HepG2 (cell line): ENCODE measurements around the gene GDPD5. TPM values are rescaled to one million over a fixed set of nuclear protein-coding genes. Genes with fewer than 3 reads are reported as not detected.

Experiments used
- ATAC-seq: fragments of 200-7000 bp; cut with Tn5 transposase; 3 replicates; pipeline ENCODE4 v1.9.1; 2020; ENCODE audit warnings: mild to moderate bottlenecking, moderate library complexity
- BruUV-seq: library from RNA; stranded (reverse); fragments of 400-500 nt; replicated peaks from 2 replicates; lab custom pipeline; 2021; lab: Mats Ljungman, UMichigan
- CTCF ChIA-PET: fragments of 300-600 bp; formaldehyde crosslinking; extraction: SDS; loops from one replicate; lab custom pipeline; 2021; ENCODE audit warnings: low total read pairs, inconsistent platforms, low intra/inter-chr PET ratio; lab: Yijun Ruan, JAX
- POLR2A ChIA-PET: fragments of 350-600 bp; sonication (Branson Sonifier 250); formaldehyde crosslinking; loops from one replicate; lab custom pipeline; 2020; ENCODE audit warnings: antibody characterized with exemption, inconsistent platforms; lab: Yijun Ruan, JAX
- DNase-seq: peaks from one replicate; pipeline ENCODE4 v3.0.0-alpha.2; 2015; ENCODE audit warnings: low spot score
- FAIRE-seq: peaks from 3 replicates; lab custom pipeline; 2011; peaks lifted over from hg19 to GRCh38; lab: Jason Lieb, UNC
- H2AFZ ChIP-seq: one replicate; pipeline ENCODE4 v1.6.1; 2011; ENCODE audit warnings: low read length, inconsistent platforms
- H3K27ac ChIP-seq: fragments of 300-600 bp; 3 replicates; pipeline ENCODE4 v1.8.0; 2011; ENCODE audit warnings: mixed run types, mild to moderate bottlenecking, mixed read lengths, low read length, inconsistent platforms; ENCODE audit not compliant: insufficient read depth; ENCODE audit errors: extremely low read length
- H3K27me3 ChIP-seq, 2 experiments: fragments of 200-600 bp in 1 of 2; 2 replicates in 1 of 2; 3 replicates in 1 of 2; pipeline versions ENCODE4 v1.6.0 to v1.8.0; 2011; ENCODE audit warnings: low read length in 2 of 2, mild to moderate bottlenecking in 2 of 2, moderate library complexity in 2 of 2, inconsistent platforms in 1 of 2; ENCODE audit not compliant: insufficient read depth in 2 of 2, control insufficient read depth in 1 of 2
- H3K36me3 ChIP-seq, 2 experiments: fragments of 200-600 bp in 1 of 2; replicated peaks in 1 of 2; 2 replicates in 1 of 2; 3 replicates in 1 of 2; pipeline versions ENCODE4 v1.5.1 to v1.8.0; 2011; ENCODE audit warnings: low read length in 2 of 2, inconsistent platforms in 1 of 2; ENCODE audit not compliant: insufficient read depth in 2 of 2, control insufficient read depth in 1 of 2
- H3K4me1 ChIP-seq: 2 replicates; pipeline ENCODE4 v1.5.1; 2012; ENCODE audit warnings: low read length, inconsistent platforms; ENCODE audit not compliant: insufficient read depth
- H3K4me2 ChIP-seq: 2 replicates; pipeline ENCODE4 v1.6.0; 2011; ENCODE audit warnings: low read depth, low read length, inconsistent platforms
- H3K4me3 ChIP-seq, 3 experiments: fragments of 200-600 bp in 1 of 3; sonication (generic), shearing (Covaris generic) in 1 of 3; replicated peaks in 1 of 3; 2 replicates each; pipeline ENCODE4 v1.5.1; 2011 to 2016; ENCODE audit warnings: low read length in 3 of 3, inconsistent platforms in 2 of 3, low read depth in 2 of 3, mild to moderate bottlenecking in 2 of 3, control low read depth in 1 of 3, mixed read lengths in 1 of 3; ENCODE audit not compliant: insufficient read depth in 1 of 3
- H3K79me2 ChIP-seq: one replicate; pipeline ENCODE4 v1.6.1; 2011; ENCODE audit warnings: low read length, inconsistent platforms; ENCODE audit not compliant: insufficient read depth
- H3K9ac ChIP-seq: 2 replicates; pipeline ENCODE4 v1.6.0; 2011; ENCODE audit warnings: mild to moderate bottlenecking, low read depth, low read length, inconsistent platforms; ENCODE audit not compliant: insufficient read depth
- H3K9me3 ChIP-seq: 2 replicates; pipeline ENCODE4 v1.5.1; 2012; ENCODE audit warnings: mild to moderate bottlenecking, low read length
- H4K20me1 ChIP-seq: 2 replicates; pipeline ENCODE4 v1.6.0; 2011; ENCODE audit warnings: inconsistent platforms, mild to moderate bottlenecking, low read length, moderate library complexity; ENCODE audit not compliant: insufficient read depth
- ELF4 ChIP-seq: sonication (generic); formaldehyde crosslinking; IDR thresholded peaks from 2 replicates; pipeline ENCODE4 v1.5.0; 2020; ENCODE audit warnings: missing genetic modification reagents, mild to moderate bottlenecking, moderate library complexity, borderline replicate concordance
- HNRNPK ChIP-seq: fragments of 200-400 bp; formaldehyde crosslinking; IDR thresholded peaks from 2 replicates; pipeline ENCODE4 v1.6.1; 2018; ENCODE audit warnings: low read length, low read depth, moderate library complexity, mild to moderate bottlenecking; ENCODE audit not compliant: poor library complexity, severe bottlenecking
- NRL ChIP-seq: sonication (generic); formaldehyde crosslinking; IDR thresholded peaks from 2 replicates; pipeline ENCODE4 v1.5.0; 2020; ENCODE audit warnings: missing genetic modification reagents, mild to moderate bottlenecking, moderate library complexity, borderline replicate concordance
- RAD51 ChIP-seq: fragments of 450-650 bp; IDR thresholded peaks from 2 replicates; pipeline ENCODE4 v1.6.1; 2016; ENCODE audit warnings: borderline replicate concordance
- SKI ChIP-seq: fragments of 450-650 bp; IDR thresholded peaks from one replicate; pipeline ENCODE4 v1.6.1; 2018; ENCODE audit warnings: mild to moderate bottlenecking; ENCODE audit not compliant: partially characterized antibody
- STAT5B ChIP-seq: sonication (generic); formaldehyde crosslinking; IDR thresholded peaks from 2 replicates; pipeline ENCODE4 v1.4.0; 2020; ENCODE audit warnings: missing genetic modification reagents
- TARDBP ChIP-seq: sonication (generic); formaldehyde crosslinking; IDR thresholded peaks from 2 replicates; pipeline ENCODE4 v1.8.0; 2022; ENCODE audit warnings: mild to moderate bottlenecking, missing genetic modification reagents
- TBP ChIP-seq: sonication (generic); formaldehyde crosslinking; IDR thresholded peaks from 2 replicates; pipeline ENCODE4 v1.5.0; 2020; ENCODE audit warnings: missing genetic modification reagents
- ZBTB20 ChIP-seq: sonication (generic); formaldehyde crosslinking; IDR thresholded peaks from 2 replicates; pipeline ENCODE4 v1.8.1; 2023; ENCODE audit warnings: missing genetic modification reagents, low read depth, mild to moderate bottlenecking, borderline replicate concordance
- ZFP82 ChIP-seq: sonication (generic); formaldehyde crosslinking; IDR thresholded peaks from 2 replicates; pipeline ENCODE4 v1.5.1; 2020; ENCODE audit warnings: mild to moderate bottlenecking, missing genetic modification reagents, borderline replicate concordance
- ZNF329 ChIP-seq: sonication (generic); formaldehyde crosslinking; IDR thresholded peaks from 2 replicates; pipeline ENCODE4 v1.9.0; 2021; ENCODE audit warnings: low read depth, mild to moderate bottlenecking, missing genetic modification reagents
- ZNF574 ChIP-seq: sonication (generic); formaldehyde crosslinking; IDR thresholded peaks from 2 replicates; pipeline ENCODE4 v1.4.0; 2020; ENCODE audit warnings: missing genetic modification reagents
- ZNF713 ChIP-seq: sonication (generic); formaldehyde crosslinking; IDR thresholded peaks from 2 replicates; pipeline ENCODE4 v1.4.0; 2020; ENCODE audit warnings: mild to moderate bottlenecking, missing genetic modification reagents
- ZNF781 ChIP-seq: sonication (generic); formaldehyde crosslinking; IDR thresholded peaks from 2 replicates; pipeline ENCODE4 v1.5.1; 2020; ENCODE audit warnings: borderline replicate concordance, mild to moderate bottlenecking, missing genetic modification reagents; ENCODE audit errors: not compliant biosample characterization
- ZNF83 ChIP-seq: sonication (generic); formaldehyde crosslinking; IDR thresholded peaks from 2 replicates; pipeline ENCODE4 v1.4.0; 2020; ENCODE audit warnings: missing genetic modification reagents, mild to moderate bottlenecking, borderline replicate concordance
- ZSCAN12 ChIP-seq: sonication (generic); formaldehyde crosslinking; IDR thresholded peaks from 2 replicates; pipeline ENCODE4 v1.9.0; 2021; ENCODE audit warnings: mild to moderate bottlenecking, missing genetic modification reagents
- ZSCAN31 ChIP-seq: sonication (generic); formaldehyde crosslinking; IDR thresholded peaks from 2 replicates; pipeline ENCODE4 v1.5.0; 2020; ENCODE audit warnings: low read depth, mild to moderate bottlenecking, missing genetic modification reagents
- WGBS: methylation state at CpG from one replicate; pipeline ENCODE4 v1.1.6; 2017; ENCODE audit warnings: low lambda C conversion rate; 5-methylcytosine and 5-hydroxymethylcytosine counted together
- in situ Hi-C: cut with HindIII; loops from 2 replicates; pipeline ENCODE4 v1.10.0; 2017; ENCODE audit warnings: low pct_unique_long_range_greater_than_20kb; ENCODE audit not compliant: extremely low pct_ligation_motif_present
- intact Hi-C: fragments of 100-400 bp; cut with micrococcal nuclease; formaldehyde crosslinking; loops from one replicate; pipeline ENCODE4 v1.10.0; 2022; ENCODE audit not compliant: unreplicated experiment
- polyA plus RNA-seq, 8 experiments: library from polyadenylated mRNA; depleted of rRNA in 3 of 8; stranded (reverse) in 7 of 8; unstranded in 1 of 8; fragments of >200 nt; fragmentation: Illumina TruSeq in 4 of 8; extraction: Trizol in 4 of 8; gene quantifications; 2 replicates each; pipeline versions ENCODE4 v1.2.1 to v1.2.3, GENCODE V29; 2011 to 2016; ENCODE audit warnings: low read depth in 4 of 8, missing spikeins in 1 of 8, mixed read lengths in 1 of 8; ENCODE audit not compliant: insufficient read depth in 1 of 8
- total RNA-seq, 5 experiments: library from RNA; depleted of rRNA; stranded (reverse); fragments of >200 nt; fragmentation: Illumina TruSeq; extraction: Trizol; gene quantifications; 2 replicates each; pipeline ENCODE4 v1.2.3, GENCODE V29; 2016; ENCODE audit warnings: low read depth in 1 of 5

GDPD5 gene
- total and polyA plus RNA-seq, 2 of the 13 experiments (the other 11 are each of a cell fraction or from before 2014, with no cell fraction given): 55.0 to 67.5 TPM

- no TSS peak for BruUV-seq
- ChIA-PET CTCF (interaction anchor here (3.4 kb wide), 1 partner anchor 85 kb away, joined by 51 read pairs; no protein-coding TSS in a partner anchor), POLR2A (no interaction called here)
- 85% methylated on average over 5 of the region's 5 CpGs for WGBS
- Histone ChIP-seq H2AFZ (no peak overlapping the region), H4K20me1 (no peaks in the 10 kb centered on the region), H3K9me3 (no peaks in the 10 kb centered on the region), H3K36me3 (peaks cover 27% of the 10 kb centered on the region in 2 experiments; a peak in 4 of 5 replicates), H3K4me1 (no peaks in the 10 kb centered on the region), H3K79me2 (no peaks in the 10 kb centered on the region), H3K4me2 (no peak overlapping the region), H3K9ac (no peak overlapping the region), H3K27ac (no peak overlapping the region), H3K27me3 (no peaks in the 10 kb centered on the region), H3K4me3 (no peak overlapping the region)
- no peak for DNase-seq
- intact Hi-C loops (no loop called here), in situ Hi-C loops (loop anchor here (5.0 kb wide), 1 partner anchor 85 kb away; no protein-coding TSS in a partner anchor)
- no peak for ATAC-seq
- FAIRE-seq: no peak
- no peak for TF ChIP-seq ZNF713 (CRISPR knock-in tag)
- no peak for TF ChIP-seq NRL
- TF ChIP-seq ZNF574 (CRISPR knock-in tag): no peak
- TF ChIP-seq ZFP82 (CRISPR knock-in tag): no peak
- no peak for TF ChIP-seq RAD51
- no peak for TF ChIP-seq ZSCAN31 (CRISPR knock-in tag)
- TF ChIP-seq ZNF83: no peak
- TF ChIP-seq ZBTB20 (CRISPR knock-in tag): no peak
- TF ChIP-seq HNRNPK: no peak
- no peak for TF ChIP-seq ZSCAN12 (CRISPR knock-in tag)
- no peak for TF ChIP-seq TARDBP
- no peak for TF ChIP-seq SKI
- no peak for TF ChIP-seq TBP (CRISPR knock-in tag)
- TF ChIP-seq STAT5B: no peak
- no peak for TF ChIP-seq ZNF329 (CRISPR knock-in tag)
- TF ChIP-seq ELF4: no peak
- no peak for TF ChIP-seq ZNF781 (CRISPR knock-in tag)
Measured at GRCh38 chr11:75447415-75447814, 78.3 kb downstream of the GDPD5 start.
